Measurements from ENCODE around the gene SYNE3.

DNA sequence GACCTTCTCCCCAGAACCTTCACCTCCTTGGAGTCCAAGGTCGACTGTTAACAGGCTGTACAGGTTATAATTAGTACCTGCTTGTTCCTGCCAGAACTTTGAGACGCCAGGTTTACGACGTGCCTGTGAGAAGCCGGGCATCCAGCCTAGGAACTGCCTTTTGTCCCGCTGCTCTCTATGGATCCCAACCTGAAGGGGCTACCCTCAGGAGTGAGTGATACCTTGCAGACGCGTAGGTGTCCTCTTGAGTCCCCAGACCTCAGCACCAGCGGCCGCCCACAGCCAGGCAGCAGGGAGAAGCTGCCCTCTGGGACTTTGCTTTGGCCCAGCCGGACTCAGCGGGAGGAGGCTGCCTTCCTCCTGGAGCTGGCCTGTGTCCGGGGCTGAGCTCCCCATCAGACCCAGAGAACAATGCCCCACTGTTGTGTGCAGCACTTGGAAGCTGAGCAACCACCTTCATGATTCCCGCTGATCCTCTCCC lies 16.2 kb downstream of the SYNE3 start:
- TF ChIP-seq EZH2 (IDR thresholded peaks at IDR 0.05; ENCODE audit: borderline replicate concordance) (no peak), EZH2phosphoT487 (IDR thresholded peaks at IDR 0.05; ENCODE audit: low read depth, severe bottlenecking, unreplicated experiment) (no peak)
- TF ChIP-seq, protein P1, sequence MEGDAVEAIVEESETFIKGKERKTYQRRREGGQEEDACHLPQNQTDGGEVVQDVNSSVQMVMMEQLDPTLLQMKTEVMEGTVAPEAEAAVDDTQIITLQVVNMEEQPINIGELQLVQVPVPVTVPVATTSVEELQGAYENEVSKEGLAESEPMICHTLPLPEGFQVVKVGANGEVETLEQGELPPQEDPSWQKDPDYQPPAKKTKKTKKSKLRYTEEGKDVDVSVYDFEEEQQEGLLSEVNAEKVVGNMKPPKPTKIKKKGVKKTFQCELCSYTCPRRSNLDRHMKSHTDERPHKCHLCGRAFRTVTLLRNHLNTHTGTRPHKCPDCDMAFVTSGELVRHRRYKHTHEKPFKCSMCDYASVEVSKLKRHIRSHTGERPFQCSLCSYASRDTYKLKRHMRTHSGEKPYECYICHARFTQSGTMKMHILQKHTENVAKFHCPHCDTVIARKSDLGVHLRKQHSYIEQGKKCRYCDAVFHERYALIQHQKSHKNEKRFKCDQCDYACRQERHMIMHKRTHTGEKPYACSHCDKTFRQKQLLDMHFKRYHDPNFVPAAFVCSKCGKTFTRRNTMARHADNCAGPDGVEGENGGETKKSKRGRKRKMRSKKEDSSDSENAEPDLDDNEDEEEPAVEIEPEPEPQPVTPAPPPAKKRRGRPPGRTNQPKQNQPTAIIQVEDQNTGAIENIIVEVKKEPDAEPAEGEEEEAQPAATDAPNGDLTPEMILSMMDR (IDR thresholded peaks at IDR 0.05; ENCODE audit: poor library complexity): no peak

Data from hepatocyte (in vitro differentiated cells).